NT2/D1 (cell line): ENCODE measurements around the gene NKRF.

Source experiments
- SUZ12 ChIP-seq: IDR thresholded peaks from 2 replicates; pipeline ENCODE4 v1.6.1; 2011; ENCODE audit not compliant: insufficient read length, insufficient read depth; ENCODE audit errors: extremely low read depth
- YY1 ChIP-seq: IDR thresholded peaks from 2 replicates; pipeline ENCODE4 v1.6.1; 2011; ENCODE audit not compliant: insufficient read length, insufficient read depth
- ZNF274 ChIP-seq: IDR thresholded peaks from 2 replicates; pipeline ENCODE4 v1.6.1; 2011; ENCODE audit warnings: mild to moderate bottlenecking, low read depth, low read length

DNA sequence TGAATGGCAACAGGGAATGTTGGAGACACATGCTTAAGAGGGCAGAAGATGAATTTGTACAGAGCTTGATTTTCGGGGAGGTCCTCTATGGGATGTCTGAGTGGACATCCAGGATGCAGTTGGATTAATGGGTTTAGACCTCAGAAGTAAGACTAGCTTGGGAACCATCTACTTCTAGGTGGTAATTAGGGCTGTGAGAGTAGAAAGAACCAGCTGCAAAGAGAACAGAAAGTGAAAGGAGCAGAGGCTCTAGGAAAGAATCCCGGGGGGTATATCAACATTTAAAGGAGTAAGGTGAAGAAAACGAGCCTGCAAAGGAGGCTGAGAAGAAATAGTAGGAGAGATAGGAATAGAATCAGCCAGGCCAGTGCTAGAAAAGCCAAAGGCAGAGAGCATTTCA lies 29.0 kb upstream of the NKRF start:
- TF ChIP-seq ZNF274, result no peak
- no peak for TF ChIP-seq YY1
- no peak for TF ChIP-seq SUZ12
